ENCODE data around the gene CHPF.

The CHPF gene

GRCh38 chr2:219571311-219572236 lies 28.0 kb upstream of the CHPF start, which contains the start of gene OBSL1 (continued):
- TF ChIP-seq ZBTB11 (tag by site-specific recombination; conservative IDR thresholded peaks at IDR 0.05; ENCODE audit: low read depth), result peak; percentile 59
- TF ChIP-seq ZNF23 (tag by site-specific recombination; IDR thresholded peaks at IDR 0.05; ENCODE audit: borderline replicate concordance), result no peak
- peak; percentile 92 for TF ChIP-seq ZNF639 (tag by site-specific recombination; IDR thresholded peaks at IDR 0.05)
- no peak; the same call in 1 of the 2 replicates for TF ChIP-seq CTCF (tag by site-specific recombination; IDR thresholded peaks at IDR 0.05)
- TF ChIP-seq ZNF248 (tag by site-specific recombination; IDR thresholded peaks at IDR 0.05), result peak; percentile 80
- TF ChIP-seq ZNF776 (tag by site-specific recombination; IDR thresholded peaks at IDR 0.05; ENCODE audit: borderline replicate concordance), result no peak
- TF ChIP-seq EGR2 (tag by site-specific recombination; IDR thresholded peaks at IDR 0.05; ENCODE audit: low read depth), result peak; percentile 86
- TF ChIP-seq GLIS1 (tag by site-specific recombination; IDR thresholded peaks at IDR 0.05), result peak; percentile 5; the same call in 1 of the 2 replicates
- TF ChIP-seq PBX3 (CRISPR knock-in tag; IDR thresholded peaks at IDR 0.05), result no peak
- peak; percentile 53 for TF ChIP-seq GLIS2 (tag by site-specific recombination; IDR thresholded peaks at IDR 0.05)
- TF ChIP-seq ZNF26 (tag by site-specific recombination; IDR thresholded peaks at IDR 0.05), result no peak
- TF ChIP-seq ZNF354C (tag by site-specific recombination; IDR thresholded peaks at IDR 0.05; ENCODE audit: borderline replicate concordance, low read depth), result no peak
- TF ChIP-seq REPIN1 (tag by site-specific recombination; IDR thresholded peaks at IDR 0.05; ENCODE audit: low read depth), result no peak
- TF ChIP-seq ZNF2 (tag by site-specific recombination; IDR thresholded peaks at IDR 0.05), result peak; percentile 64
- TF ChIP-seq HIC1 (tag by site-specific recombination; IDR thresholded peaks at IDR 0.05), result peak; percentile 97
- peak; percentile 69; the same call in 1 of the 2 replicates for TF ChIP-seq YY2 (tag by site-specific recombination; IDR thresholded peaks at IDR 0.05)
- no peak for TF ChIP-seq ZNF394 (tag by site-specific recombination; IDR thresholded peaks at IDR 0.05; ENCODE audit: borderline replicate concordance)
- no peak; the same call in 1 of the 2 replicates for TF ChIP-seq ZBTB8A (tag by site-specific recombination; IDR thresholded peaks at IDR 0.05)
- TF ChIP-seq ZNF654 (tag by site-specific recombination; IDR thresholded peaks at IDR 0.05; ENCODE audit: low read depth), result no peak
- no peak for TF ChIP-seq ZNF138 (tag by site-specific recombination; IDR thresholded peaks at IDR 0.05; ENCODE audit: borderline replicate concordance)
- peak; percentile 85 for TF ChIP-seq ZNF335 (tag by site-specific recombination; conservative IDR thresholded peaks at IDR 0.05)
- TF ChIP-seq AEBP2 (tag by site-specific recombination; IDR thresholded peaks at IDR 0.05; ENCODE audit: borderline replicate concordance), result no peak
- no peak for TF ChIP-seq MEIS1 (CRISPR knock-in tag; IDR thresholded peaks at IDR 0.05; ENCODE audit: borderline replicate concordance)
- no peak for TF ChIP-seq MYNN (tag by site-specific recombination; IDR thresholded peaks at IDR 0.05; ENCODE audit: borderline replicate concordance)
- no peak for TF ChIP-seq HOXC10 (CRISPR knock-in tag; IDR thresholded peaks at IDR 0.05)

Measured in HEK293 (cell line).